MCF 10A (cell line): Measurements from ENCODE around the gene RESF1. TPM values are rescaled to one million over a fixed set of nuclear protein-coding genes. Genes with fewer than 3 reads are reported as not detected.

ENCODE experiments used
- BruUV-seq: library from RNA; stranded (reverse); fragments of 400-500 nt; replicated peaks from 2 replicates; lab custom pipeline; 2021; lab: Mats Ljungman, UMichigan
- CTCF ChIA-PET: fragments of 300-600 bp; sonication (Branson Sonifier 250); formaldehyde crosslinking; extraction: SDS; loops from one replicate; lab custom pipeline; 2021; ENCODE audit warnings: antibody characterized with exemption, inconsistent platforms; lab: Yijun Ruan, JAX
- POLR2A ChIA-PET: fragments of 300-600, 350-650 bp; sonication (Branson Sonifier 250); formaldehyde crosslinking; extraction: SDS; loops from one replicate; lab custom pipeline; 2020; ENCODE audit warnings: antibody characterized with exemption, inconsistent platforms; lab: Yijun Ruan, JAX
- DNase-seq: peaks from one replicate; pipeline ENCODE4 v3.0.0-alpha.2; 2018; ENCODE audit not compliant: unreplicated experiment
- H3K27ac Mint-ChIP-seq: one replicate; pipeline ENCODE4 v1.8.0; 2022; ENCODE audit warnings: mild to moderate bottlenecking, low read depth, mixed read lengths; ENCODE audit not compliant: unreplicated experiment
- H3K27me3 Mint-ChIP-seq: one replicate; pipeline ENCODE4 v1.8.0; 2022; ENCODE audit warnings: mixed read lengths; ENCODE audit not compliant: insufficient read depth, unreplicated experiment
- H3K36me3 Mint-ChIP-seq: one replicate; pipeline ENCODE4 v1.8.0; 2022; ENCODE audit warnings: mild to moderate bottlenecking, moderate library complexity, mixed read lengths; ENCODE audit not compliant: insufficient read depth, unreplicated experiment
- H3K4me1 Mint-ChIP-seq: one replicate; pipeline ENCODE4 v1.8.0; 2022; ENCODE audit warnings: mixed read lengths; ENCODE audit not compliant: insufficient read depth, unreplicated experiment
- H3K4me3 Mint-ChIP-seq: one replicate; pipeline ENCODE4 v1.8.0; 2022; ENCODE audit warnings: mild to moderate bottlenecking, moderate library complexity, mixed read lengths; ENCODE audit not compliant: unreplicated experiment
- H3K9me3 Mint-ChIP-seq: one replicate; pipeline ENCODE4 v1.8.0; 2022; ENCODE audit warnings: mixed read lengths; ENCODE audit not compliant: unreplicated experiment
- intact Hi-C: fragments of 100-400 bp; cut with micrococcal nuclease; formaldehyde crosslinking; loops from 2 replicates; pipeline ENCODE4 v1.14.1; 2022
- total RNA-seq: library from RNA; stranded (reverse); gene quantifications from 2 replicates; pipeline ENCODE4 v1.2.3, GENCODE V29; 2022
- TF ChIP-seq, protein P1 (sequence below): fragments of 200-600 bp; IDR thresholded peaks from one replicate; pipeline ENCODE4 v1.8.0; 2022; ENCODE audit warnings: antibody characterized with exemption, mild to moderate bottlenecking; ENCODE audit not compliant: unreplicated experiment

Gene RESF1
- total RNA-seq, 1 experiment from 2014 or later, result 14.7 TPM

DNA sequence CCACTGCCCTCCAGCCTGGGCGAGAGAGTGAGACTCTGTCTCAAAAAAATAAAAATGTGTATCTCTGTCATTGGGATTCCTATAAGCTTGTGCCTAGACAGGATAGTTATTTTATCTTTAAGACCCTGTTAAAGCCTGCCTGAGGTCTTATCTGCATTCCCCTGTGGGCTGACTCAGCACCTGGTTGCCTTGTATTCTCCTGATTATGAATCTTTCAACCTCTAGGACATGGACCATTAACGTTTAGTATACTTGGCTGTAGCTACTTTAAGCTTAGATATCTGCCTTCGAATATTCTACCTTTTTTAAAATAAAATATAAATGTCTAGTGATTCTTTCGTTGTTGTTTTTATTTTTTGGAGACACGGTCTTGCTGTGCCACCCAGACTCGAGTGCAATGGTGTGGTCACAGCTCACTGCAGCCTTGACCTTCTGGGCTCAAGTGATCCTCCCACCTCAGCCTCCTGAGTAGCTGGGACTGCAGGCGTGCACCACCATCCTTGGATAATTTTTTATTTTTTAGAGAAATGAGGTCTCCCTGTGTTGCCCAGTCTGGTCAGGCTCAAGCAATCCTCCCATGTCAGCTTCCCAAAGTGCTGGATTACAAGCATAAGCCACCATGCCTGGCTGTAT lies 41.3 kb downstream of the RESF1 start:
- H3K9me3 Mint-ChIP-seq, result no peaks in the 10 kb centered on the region
- H3K36me3 Mint-ChIP-seq, result peaks cover 20% of the 10 kb centered on the region
- DNase-seq, result no peak
- CTCF ChIA-PET, result no interaction called here
- POLR2A ChIA-PET, result no interaction called here
- TF ChIP-seq, protein P1, sequence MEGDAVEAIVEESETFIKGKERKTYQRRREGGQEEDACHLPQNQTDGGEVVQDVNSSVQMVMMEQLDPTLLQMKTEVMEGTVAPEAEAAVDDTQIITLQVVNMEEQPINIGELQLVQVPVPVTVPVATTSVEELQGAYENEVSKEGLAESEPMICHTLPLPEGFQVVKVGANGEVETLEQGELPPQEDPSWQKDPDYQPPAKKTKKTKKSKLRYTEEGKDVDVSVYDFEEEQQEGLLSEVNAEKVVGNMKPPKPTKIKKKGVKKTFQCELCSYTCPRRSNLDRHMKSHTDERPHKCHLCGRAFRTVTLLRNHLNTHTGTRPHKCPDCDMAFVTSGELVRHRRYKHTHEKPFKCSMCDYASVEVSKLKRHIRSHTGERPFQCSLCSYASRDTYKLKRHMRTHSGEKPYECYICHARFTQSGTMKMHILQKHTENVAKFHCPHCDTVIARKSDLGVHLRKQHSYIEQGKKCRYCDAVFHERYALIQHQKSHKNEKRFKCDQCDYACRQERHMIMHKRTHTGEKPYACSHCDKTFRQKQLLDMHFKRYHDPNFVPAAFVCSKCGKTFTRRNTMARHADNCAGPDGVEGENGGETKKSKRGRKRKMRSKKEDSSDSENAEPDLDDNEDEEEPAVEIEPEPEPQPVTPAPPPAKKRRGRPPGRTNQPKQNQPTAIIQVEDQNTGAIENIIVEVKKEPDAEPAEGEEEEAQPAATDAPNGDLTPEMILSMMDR, result no peak
- intact Hi-C loops, result no loop called here
- BruUV-seq, result no TSS peak
- no peak overlapping the region for H3K4me3 Mint-ChIP-seq
- no peaks in the 10 kb centered on the region for H3K4me1 Mint-ChIP-seq
- no peak overlapping the region for H3K27ac Mint-ChIP-seq
- H3K27me3 Mint-ChIP-seq, result no peaks in the 10 kb centered on the region

DNA sequence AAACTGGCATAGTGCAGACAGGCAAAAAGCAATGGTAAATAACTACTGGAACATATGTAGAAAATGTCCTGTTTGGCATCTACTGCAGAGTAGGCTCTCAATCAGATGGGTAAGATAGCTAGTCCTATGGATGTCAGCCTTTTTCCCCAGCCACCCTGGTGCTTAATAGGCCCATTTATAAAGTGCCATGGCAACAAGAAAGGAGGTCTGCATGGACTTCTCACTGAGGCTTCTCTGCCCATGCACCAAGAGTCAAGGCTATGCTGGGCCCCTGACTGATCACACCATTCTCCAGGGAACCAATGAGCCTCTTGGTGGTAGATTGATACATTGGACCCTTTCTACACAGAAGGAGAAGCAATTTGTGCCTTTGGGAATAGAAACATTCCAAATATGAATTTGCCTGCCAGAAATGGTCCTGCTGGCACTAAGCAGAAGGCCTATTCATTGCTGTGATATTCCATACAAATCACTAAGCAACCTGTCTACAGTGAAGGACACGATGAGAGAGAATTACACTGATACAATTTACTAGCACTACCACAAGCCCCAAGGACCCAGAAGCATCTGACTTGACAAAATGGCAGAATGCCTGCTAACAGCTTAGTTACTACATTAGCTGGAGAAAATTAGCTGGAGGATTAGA lies 43.8 kb downstream of the RESF1 start:
- DNase-seq, result no peak
- H3K36me3 Mint-ChIP-seq, result peaks cover 13% of the 10 kb centered on the region
- H3K4me1 Mint-ChIP-seq, result no peaks in the 10 kb centered on the region
- no peak overlapping the region for H3K4me3 Mint-ChIP-seq
- BruUV-seq, result no TSS peak
- no peaks in the 10 kb centered on the region for H3K9me3 Mint-ChIP-seq
- TF ChIP-seq, protein P1, result no peak
- ChIA-PET POLR2A (interaction anchor here (0.6 kb wide), 4 partner anchors 17 to 350 kb away, joined by 3 read pairs; no protein-coding TSS in a partner anchor), CTCF (no interaction called here)
- intact Hi-C loops, result no loop called here
- H3K27ac Mint-ChIP-seq, result no peak overlapping the region
- no peaks in the 10 kb centered on the region for H3K27me3 Mint-ChIP-seq

DNA sequence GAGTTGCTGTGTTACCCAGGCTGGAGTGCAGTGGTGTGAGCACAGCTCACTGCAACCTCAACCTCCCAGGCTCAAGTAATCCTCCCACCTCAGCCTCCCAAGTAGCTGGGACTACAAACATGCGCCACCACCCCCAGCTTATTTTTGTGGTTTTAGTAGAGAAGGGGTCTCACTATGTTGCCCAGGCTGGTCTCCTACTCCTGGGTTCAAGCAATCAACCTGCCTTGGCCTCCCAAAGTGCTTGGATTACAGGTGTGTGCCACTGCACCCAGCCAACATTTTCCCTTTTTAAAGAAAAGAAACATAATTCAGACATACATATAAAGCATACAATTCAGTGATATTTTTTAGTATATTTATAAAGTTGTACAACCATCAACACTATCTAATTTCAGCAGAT lies 44.4 kb downstream of the RESF1 start:
- no peaks in the 10 kb centered on the region for H3K4me1 Mint-ChIP-seq
- CTCF ChIA-PET, result interaction anchor here (0.6 kb wide), 1 partner anchor 652 kb away, joined by 4 read pairs; no protein-coding TSS in a partner anchor
- TF ChIP-seq, protein P1, result no peak
- intact Hi-C loops, result no loop called here
- H3K27me3 Mint-ChIP-seq, result no peaks in the 10 kb centered on the region
- BruUV-seq, result no TSS peak
- H3K4me3 Mint-ChIP-seq, result no peak overlapping the region
- H3K27ac Mint-ChIP-seq, result no peak overlapping the region
- peaks cover 6% of the 10 kb centered on the region for H3K36me3 Mint-ChIP-seq
- DNase-seq, result no peak
- H3K9me3 Mint-ChIP-seq, result no peaks in the 10 kb centered on the region
- POLR2A ChIA-PET, result interaction anchor here (0.6 kb wide), 3 partner anchors 17 to 349 kb away, joined by 3 read pairs; no protein-coding TSS in a partner anchor

- no peaks in the 10 kb centered on the region for H3K27me3 Mint-ChIP-seq
- no peak overlapping the region for H3K4me3 Mint-ChIP-seq
- no peak for DNase-seq
- H3K36me3 Mint-ChIP-seq, result no peaks in the 10 kb centered on the region
- POLR2A ChIA-PET, result no interaction called here
- BruUV-seq, result no TSS peak
- H3K27ac Mint-ChIP-seq, result no peak overlapping the region
- TF ChIP-seq, protein P1, result no peak
- no peaks in the 10 kb centered on the region for H3K9me3 Mint-ChIP-seq
- CTCF ChIA-PET, result interaction anchor here (0.6 to 1.7 kb wide), 4 partner anchors 9 to 689 kb away, joined by 3 read pairs; no protein-coding TSS in a partner anchor
- H3K4me1 Mint-ChIP-seq, result no peaks in the 10 kb centered on the region
- intact Hi-C loops, result no loop called here
These were observed 46.4 kb downstream of the RESF1 start for GRCh38 chr12:32005496-32006125.
